HG03064 (cell line): ENCODE data around the gene CORO1C.

ENCODE experiments used
- ATAC-seq: cut with Tn5 transposase; IDR thresholded peaks from one replicate; pipeline ENCODE4 v1.9.1; 2021; ENCODE audit warnings: low read depth; ENCODE audit not compliant: unreplicated experiment

Gene CORO1C

DNA sequence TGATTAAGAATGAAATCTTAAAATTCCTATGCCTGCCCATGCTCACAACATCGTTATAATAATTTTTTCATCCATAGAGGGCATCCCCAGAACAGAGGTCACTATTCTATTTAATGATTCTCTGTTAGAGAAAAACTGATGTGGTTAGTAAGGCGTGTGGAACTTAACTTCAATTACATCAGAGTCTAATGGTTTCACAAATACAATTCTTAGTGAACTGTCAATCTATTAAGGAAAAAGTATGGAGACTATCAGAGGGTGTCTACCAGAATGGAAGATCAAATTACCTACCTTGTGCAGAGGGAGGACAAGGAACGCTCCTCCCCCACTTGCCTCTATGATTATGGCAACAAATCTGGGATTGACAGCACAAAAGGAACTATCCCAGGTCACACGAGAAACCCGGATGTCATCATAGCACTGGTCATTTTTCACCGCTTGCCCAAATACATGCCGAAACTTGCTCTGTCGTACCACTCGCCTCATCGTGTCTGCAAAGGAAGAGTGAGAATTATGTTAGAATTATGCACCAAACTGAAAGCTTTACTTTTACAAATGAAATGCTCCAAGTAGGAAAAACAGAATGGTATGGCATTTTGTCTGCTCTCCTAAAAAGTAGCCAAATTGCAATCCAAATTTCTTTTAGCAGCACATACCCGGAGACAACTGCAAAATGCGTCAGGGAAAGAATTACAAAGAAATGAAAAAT, 30.3 kb downstream of the CORO1C start:
- ATAC-seq: no peak

DNA sequence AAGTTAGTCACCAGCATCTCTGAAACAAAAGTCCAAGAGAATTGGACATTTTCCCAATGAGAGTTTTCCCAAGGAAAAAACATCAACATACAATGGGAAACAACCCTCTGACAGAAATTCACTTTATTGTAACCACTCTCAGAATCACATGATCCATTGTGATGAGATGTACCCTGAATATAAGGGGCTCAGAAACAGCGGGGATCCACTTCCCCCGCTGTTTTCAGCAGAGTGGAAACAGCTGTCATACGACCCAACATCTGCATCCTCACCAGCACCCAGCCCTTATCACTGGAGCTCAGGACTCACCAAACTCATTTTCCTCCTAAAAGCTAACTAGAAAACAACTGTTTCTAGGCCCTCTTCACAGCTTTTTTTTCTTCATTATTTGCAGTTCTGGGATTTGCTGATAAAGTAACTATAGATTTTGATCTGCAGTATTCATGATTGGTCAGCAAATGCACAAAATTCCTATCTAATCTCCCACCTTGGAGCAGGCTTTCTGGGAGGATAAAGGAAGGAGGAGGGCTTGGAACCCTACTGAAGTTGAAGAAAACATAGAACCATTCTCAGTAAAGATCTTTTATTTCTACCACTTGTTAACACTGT, 31.3 kb downstream of the CORO1C start:
- no peak for ATAC-seq

DNA sequence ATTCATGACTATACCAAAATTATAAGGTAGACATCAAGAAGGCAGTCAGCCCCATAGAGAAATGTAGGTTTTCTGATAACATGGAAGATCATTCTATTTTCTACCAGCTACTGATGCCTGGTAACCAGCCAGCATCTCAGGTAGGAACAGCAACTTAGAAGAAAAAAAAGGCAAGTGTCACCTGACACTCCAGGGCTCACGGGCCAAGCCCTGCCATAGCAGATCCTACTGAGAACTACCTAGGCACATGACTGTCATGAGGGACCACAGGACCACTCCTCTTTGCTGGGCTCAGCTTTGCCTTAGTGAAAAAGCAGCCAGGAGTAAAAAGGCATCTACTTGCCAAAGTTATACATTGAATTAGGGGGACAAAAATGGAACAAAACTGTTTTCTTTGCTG, 33.4 kb downstream of the CORO1C start:
- ATAC-seq: no peak

DNA sequence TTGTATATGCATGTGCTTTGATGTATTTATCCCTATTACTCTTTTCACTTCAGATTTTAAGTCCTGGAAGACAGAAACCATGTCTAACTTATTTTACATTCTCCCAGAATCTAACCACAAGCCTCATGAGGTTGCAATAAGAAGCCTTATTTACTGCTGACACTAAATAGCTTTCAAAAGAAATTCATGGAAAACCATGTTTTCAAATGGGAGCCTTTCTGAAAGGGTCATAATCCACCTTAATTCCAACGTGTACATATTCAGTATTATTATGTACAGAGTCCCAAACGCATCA, 34.4 kb downstream of the CORO1C start:
- ATAC-seq: no peak

DNA sequence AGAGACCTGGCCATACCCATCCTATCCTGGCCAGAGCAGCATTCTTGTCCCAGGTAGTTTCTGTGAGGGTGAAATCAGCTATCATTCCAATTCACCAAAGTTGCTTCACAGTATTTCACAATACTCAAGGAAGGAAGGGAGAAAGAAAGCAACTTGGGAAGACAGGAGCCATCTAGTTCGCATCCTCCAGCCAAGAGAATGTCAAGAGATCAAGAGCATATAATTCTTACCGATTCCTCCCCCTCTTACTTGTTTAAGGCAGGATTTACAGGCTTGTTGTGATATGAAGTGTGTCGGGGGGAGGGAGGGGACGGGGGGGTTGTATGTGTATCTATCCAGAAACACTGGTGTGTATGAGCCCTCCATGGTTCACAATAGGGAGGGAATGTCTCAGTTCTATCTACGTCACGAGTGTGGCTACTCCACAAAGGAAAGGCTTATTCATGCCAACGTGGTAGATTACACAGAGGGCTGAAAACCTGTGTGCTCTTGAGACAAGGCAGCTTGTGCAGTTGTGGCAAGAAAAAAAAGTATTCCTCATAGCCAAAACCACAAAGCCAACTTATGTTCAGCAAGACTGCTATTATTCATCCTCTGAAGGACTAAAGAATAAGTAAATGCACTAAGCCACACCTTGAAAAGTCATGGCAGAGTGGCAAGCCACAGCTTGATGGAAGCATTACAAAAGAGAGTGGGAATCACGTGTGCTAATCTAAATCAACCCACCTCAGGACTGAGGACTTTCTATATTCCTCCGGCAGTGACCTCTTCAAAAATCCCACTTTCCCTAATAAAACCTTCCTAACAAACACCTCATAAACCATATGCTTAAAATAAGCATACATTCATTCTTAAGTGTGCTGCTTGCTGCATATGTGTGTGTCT, 35.0 kb downstream of the CORO1C start:
- ATAC-seq: no peak

DNA sequence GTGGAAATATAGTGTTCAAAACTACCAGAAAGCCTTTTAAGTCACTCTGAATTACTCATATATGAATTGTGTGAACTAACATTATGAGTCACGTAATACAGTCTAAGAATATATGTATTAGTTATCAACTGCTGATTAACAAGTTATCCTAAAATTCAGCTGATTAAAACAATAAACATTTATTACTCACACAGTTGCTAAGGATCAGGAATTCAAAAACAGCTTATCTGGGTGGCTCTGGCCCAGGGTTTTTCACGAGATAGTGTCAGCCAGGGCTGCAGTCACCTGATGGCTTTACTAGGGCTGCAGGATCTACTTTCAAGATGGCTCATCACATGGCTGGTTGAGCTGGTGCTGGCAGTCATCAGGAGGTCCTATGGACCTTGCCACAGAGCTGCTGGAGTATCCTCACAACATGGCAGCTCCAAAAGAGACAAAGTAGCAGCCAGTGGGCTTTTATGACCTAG, 36.5 kb downstream of the CORO1C start:
- no peak for ATAC-seq

DNA sequence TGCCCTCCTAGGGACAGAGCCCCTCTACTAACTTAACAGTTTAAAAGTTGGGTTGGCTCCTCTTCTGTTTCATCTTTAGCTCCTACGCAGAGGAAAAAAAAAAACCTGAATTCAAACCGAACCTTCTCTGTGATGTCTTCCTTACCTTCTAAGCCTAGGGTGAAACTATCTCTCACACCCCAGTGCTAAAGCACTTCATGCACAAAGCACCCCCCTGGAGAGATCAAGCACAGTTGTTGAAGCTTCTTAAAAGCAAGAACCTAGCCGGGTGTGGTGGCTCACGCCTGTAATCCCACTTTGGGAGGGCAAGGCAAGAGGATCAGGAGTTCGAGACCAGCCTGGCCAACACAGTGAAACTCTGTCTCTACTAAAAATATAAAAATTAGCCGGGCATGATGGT, 37.6 kb downstream of the CORO1C start:
- no peak for ATAC-seq

DNA sequence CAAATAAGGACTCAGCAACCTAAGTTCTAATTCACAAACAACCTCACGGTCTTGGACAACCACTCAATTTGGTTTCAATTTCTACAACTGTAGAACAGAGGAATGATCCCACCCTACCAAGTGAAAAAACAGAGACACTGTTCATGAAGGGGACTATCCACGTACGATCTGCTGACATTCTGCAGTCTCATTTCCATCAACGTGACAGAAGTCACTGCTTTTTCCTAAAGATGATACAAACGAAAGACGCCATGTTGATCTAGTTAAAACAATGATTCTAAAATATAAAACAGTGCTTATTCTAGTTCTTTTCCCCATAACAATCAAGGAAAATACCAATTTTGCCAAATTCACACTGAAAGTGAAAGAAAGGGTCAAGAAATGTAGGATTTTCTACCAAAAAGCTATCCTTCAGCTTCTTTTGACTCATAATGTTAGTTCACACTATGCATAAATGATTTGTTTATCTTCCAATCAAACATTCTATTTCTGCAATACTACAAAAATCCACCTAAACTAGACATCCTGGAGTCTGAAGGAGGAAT, 38.1 kb downstream of the CORO1C start:
- no peak for ATAC-seq

DNA sequence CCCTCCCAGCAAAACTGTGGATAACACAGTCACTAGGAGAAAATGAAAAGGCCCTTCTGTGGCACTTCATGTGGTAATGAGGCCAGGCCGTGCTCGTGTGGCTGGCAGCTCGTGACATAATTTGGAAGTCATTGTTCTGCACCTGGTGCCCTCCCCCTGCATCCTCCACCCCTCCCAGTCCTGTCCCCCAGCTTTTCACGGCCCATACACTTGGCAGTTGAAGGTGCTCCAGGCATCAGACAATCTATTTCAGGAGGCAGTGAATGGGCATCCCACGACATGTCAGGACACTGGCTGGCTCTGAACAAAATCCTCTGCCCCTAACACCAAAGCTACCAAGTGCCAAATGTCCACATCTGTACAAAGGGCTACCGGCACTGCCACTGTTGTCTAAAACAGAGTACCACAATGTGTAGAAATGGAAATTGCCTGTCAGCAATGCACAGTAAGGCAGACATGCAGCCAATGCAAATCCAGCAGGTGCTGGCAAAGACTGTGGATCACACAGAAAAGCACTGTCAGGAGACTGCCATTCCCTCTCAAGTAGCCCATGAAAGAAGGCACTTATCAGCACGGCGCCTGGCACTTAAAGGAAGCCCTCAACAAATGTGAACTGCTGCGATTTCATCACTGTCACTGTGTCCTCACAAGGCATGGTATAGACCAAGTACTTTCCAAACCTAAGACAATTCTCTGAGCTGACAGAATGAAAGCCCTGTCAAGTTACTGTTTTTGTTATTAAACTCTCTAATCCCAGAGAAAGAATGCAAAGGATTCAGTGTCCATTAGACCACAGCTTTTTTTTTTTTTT, 39.1 kb downstream of the CORO1C start:
- ATAC-seq: no peak

DNA sequence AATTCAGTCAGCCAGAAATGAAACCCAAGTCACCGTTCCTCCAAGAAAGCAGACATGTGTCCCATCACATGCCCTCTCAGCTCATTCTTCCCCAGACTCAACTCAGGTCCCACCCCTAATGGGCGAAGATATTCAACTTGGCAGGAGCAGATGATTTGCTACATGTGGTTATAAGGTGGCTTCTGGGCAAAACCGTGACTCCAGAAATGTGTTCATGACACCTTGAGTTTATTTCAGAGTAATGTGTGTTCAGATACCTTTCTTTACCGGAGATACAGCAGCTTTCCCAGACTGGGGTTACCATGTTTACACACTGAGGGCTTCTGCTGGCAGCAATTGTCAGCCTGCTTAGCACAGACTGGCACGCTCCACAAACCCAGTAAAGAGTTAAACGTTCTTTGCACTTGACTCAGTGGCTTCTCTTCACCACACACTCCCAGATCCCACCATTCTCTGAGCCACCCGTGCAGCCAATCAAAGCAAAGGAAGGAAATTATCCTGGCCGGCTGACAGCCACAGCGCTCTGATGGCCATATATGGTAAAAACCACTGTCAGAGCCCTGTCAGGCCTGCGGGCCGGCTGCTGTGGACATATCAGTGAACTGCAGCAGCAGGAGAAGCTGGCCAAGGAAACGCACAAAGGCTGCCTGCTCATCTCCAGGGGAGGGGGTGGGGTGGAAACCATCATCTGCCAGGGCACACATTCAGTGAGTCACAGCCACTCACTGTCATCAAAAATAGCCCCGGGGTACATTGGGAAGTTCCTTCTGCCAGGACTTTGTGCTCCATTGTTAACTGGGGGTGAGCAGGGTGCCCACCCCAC, 39.9 kb downstream of the CORO1C start:
- ATAC-seq: peak; percentile 49

DNA sequence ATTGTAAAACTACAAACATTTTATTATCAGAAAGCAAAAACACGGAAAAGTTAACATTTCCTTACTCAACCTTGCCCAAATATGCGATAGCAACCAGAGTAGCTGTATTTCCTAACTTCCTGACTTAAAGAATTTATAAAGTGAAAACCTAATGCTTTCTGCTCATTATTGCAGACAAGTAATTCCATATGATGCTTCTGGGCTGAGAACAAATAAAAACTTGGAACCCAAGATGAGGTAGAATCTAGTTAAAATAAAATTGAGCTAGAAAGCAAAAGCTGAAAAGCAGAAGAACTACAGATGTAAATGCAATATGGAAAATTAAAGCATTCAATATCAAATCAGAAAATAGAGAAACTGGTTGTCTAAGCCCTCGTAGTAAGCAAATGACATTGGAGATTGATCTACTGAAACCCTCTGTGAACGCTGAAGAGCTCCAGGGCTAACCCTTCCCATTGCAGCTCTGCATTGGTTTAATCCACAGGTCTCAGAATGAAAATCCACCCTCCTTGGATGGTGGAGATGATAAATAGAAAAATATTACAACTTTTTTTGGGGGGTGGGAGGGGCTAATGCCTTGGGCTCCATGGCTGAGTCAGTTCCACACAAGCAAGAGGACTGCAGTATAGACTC, 40.7 kb downstream of the CORO1C start:
- ATAC-seq: peak; percentile 5

DNA sequence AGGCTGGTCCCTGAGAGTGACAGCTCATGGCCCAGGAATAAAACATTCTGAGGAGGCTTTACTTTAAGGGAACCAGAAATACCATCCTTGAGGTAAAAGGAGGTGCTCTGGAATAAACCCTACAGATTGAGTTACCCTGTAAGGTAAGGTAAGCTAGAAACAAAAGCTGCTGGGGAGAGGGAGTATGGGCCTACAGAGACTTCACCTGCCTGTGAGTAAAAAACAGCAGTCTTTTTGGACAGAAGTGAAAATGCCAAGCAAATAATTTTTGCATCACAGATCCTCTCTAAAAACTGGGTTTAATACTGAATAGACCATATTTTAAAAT, 41.2 kb downstream of the CORO1C start:
- ATAC-seq: no peak

DNA sequence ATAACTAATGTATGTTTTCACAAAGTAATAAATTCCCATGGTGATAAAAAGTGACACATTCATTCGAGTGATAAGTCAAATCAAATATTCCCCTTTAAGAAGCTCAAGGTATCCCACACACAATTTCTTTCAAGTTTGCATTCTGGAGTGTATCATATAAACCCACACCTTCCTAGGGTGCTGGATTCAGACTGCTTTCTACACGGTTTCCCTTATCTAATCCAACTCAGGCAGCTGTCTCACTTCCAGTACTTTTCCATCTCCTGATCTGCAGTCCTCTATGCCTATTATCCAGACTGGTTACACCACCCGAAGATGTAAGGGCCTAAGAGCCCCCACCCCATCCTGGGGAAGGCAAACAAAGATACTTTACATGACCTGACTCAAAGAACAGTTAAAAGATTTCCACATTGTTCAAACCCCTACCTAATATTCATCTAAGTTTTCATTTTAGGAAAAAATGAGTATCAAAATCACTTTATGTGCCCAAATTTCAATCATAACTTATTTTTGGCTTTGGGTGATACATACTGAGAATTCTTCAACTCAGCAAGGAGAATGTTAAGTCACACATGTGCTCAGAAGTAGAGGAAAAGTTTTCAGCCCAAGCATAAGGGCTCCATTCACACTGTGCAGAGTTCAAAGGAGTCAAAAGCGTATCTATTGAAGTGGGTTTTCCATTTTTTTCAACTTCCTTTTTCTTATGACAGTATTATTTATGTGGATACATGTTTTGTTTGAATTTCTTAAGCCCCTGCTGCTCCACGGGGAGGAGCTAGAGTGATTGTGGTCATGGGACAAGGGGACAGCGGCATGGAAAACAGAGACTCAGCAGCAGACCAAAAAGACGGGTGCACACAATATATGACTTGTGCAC, 41.8 kb downstream of the CORO1C start:
- no peak for ATAC-seq

DNA sequence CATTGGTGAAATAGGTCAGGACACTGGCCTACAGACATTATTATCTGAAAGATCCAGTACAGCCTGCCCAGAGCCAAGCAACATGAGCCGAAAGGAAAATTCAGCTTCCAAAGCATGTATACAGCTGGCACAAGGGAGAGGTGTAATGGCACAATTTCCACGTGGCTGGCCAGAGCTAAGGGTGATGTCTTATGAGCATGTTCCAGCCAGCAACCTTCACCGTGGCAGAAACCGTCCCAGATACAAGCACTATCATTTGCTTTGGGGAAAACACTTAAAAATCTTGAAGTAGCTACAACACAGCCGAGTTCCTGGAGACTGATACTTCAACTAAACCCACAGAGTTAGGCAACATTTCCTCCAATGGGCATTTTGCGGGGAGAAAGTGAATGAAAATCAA, 44.5 kb downstream of the CORO1C start:
- ATAC-seq: no peak

DNA sequence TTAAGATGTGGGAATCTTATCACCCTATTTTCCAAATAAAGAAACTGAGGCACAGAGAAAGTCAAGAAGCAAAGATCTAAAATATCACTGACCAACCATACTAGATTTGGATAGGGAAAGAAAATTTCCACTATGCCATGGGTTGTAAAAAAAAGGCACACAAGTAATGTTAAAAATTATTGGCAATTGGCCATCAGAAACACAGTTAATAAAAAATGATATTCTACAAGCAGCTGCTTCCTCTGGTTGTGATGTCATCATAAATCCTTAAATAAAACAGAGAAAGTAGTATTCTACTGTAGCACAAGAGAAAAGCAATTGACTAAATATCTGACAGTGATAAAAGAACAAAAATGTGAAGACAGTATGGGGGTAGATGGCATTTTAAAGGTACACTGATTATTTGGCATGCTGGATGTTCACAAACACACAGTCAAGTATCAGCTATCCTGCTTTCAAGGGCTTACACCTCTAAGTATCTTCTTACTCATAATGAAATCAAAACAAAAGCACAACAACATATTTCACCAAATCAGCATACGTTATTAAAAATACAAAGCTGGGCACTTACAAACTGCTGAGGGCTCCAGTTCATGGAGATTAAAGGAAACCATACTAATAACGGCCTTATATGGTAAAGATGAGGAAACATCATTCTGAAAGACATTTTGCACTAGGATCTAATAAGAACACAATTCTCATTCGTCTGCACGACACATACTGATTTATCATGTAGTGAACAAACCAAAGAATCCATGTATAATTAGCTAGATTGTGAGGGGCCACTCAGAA, 45.7 kb downstream of the CORO1C start:
- ATAC-seq: no peak

DNA sequence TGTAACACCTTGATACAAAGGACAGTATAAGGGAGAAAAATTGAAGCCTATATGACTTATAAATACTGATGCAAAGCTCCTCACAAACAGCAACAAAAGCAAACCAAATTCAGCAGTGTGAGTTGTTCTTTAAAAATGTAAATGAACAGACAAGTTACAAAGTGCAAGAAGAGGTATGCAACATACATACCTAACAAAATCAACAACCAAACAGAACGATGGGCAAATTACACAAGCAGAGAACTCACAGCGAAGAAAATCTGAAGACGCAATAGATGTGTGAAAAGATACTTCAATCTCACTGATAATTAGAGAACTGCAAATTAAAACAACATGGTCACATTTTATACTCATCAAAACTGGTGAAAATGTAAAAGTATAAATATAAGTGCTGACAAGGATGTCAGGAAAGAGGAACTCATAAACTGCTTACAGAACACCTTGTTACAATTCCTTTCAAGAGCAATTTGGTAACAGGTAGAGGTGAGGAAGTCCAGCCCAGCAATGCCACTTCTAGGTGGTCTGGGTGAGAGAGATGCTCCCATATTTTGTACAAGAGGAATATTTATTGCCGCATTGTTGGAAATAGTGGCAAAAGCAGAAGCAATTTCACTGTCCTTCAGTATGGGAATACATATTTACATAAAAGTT, 47.3 kb downstream of the CORO1C start:
- ATAC-seq: no peak

DNA sequence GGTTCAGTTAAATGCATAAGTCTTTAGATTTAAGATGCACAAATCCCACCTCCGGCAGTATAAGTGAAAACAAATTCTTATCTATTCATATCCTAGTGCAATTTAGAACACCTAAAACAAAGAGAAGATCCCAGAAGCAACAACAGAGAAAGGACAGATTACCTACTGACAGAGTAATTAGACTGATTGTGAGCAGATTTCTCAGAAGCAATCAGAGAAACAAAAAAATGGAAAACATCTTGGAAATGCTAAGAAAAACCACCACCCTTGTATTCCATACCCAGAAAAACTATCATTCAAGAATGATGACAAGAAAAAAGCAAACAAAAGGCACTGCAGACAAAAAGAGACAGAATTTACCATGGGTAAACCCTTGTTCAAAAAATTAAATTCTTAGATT, 50.0 kb downstream of the CORO1C start:
- no peak for ATAC-seq
